GM12865 (cell line): ENCODE data around the gene RASAL2.
"Not testable (repeated sequence)": the region's sequence is repeated elsewhere in the genome, so short reads cannot be mapped to it uniquely, and the experiment has no call there.

Experiments
- DNase-seq: peaks from one replicate; pipeline ENCODE4 v3.0.0; 2010; ENCODE audit warnings: low read depth
- H3K4me3 ChIP-seq: 2 replicates; pipeline ENCODE4 v1.5.1; 2011; ENCODE audit warnings: mild to moderate bottlenecking, low read depth, low read length, control low read depth
- TF ChIP-seq, protein P1 (sequence below): IDR thresholded peaks from 2 replicates; pipeline ENCODE4 v1.5.1; 2011; ENCODE audit warnings: low read length, control low read depth, low read depth, inconsistent platforms; ENCODE audit not compliant: insufficient read depth; ENCODE audit errors: missing control alignments

RASAL2 gene

GRCh38 chr1:178088651-178089050 lies 5.3 kb upstream of the RASAL2 start:
- no peak for DNase-seq
- H3K4me3 ChIP-seq: no peak overlapping the region
- TF ChIP-seq, protein P1, sequence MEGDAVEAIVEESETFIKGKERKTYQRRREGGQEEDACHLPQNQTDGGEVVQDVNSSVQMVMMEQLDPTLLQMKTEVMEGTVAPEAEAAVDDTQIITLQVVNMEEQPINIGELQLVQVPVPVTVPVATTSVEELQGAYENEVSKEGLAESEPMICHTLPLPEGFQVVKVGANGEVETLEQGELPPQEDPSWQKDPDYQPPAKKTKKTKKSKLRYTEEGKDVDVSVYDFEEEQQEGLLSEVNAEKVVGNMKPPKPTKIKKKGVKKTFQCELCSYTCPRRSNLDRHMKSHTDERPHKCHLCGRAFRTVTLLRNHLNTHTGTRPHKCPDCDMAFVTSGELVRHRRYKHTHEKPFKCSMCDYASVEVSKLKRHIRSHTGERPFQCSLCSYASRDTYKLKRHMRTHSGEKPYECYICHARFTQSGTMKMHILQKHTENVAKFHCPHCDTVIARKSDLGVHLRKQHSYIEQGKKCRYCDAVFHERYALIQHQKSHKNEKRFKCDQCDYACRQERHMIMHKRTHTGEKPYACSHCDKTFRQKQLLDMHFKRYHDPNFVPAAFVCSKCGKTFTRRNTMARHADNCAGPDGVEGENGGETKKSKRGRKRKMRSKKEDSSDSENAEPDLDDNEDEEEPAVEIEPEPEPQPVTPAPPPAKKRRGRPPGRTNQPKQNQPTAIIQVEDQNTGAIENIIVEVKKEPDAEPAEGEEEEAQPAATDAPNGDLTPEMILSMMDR: no peak

DNA sequence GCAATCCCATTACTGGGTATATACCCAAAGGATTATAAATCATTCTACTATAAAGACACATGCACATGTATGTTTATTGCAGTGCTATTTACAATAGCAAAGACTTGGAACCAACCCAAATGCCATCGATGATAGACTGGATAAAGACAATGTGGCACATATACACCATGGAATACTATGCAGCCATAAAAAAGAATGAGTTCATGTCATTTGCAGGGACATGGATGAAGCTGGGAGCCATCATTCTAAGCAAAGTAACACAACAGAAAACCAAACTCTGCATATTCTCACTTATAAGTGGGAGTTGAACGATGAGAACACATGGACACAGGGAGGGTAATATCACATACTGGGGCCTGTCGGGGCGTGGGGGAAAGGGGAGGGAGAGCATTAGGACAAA lies 2.5 kb upstream of the RASAL2 start:
- H3K4me3 ChIP-seq, DNase-seq: not testable (repeated sequence)

DNA sequence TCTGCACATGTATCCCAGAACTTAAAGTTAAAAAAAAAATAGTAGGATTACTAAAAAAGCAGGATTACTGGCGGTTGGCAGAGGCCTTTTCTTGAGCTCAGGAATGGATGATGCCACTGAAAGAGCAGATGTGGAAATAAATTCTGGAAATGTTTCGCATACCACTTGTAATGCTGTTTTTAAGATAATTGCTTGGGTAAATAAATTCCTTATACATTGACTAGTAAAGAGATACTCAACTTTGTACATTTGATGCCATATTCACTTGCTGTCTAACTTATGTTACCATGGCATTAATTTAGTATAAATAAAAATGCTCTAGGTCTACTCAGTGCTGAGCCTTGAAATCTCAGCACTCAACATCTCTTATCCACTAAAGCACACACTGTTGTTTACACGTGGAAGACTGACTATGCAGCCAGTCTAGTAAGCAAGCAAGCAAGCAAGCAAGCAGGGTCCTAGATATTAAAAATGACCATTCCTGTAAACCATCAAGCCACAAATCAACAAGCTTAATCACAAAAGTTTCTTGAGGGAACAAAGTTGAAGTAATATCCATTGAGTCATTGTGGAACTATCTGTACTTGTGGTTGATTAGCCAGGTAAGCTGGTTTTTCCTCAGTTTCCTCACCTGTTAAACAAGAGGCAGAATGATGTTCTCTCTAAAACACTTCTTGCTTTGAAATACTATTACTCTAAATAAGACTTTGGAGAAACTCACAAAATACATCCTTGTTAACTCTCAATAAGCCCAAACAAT lies 1.7 kb upstream of the RASAL2 start:
- H3K4me3 ChIP-seq: no peak overlapping the region
- no peak for DNase-seq
- TF ChIP-seq, protein P1: no peak

DNA sequence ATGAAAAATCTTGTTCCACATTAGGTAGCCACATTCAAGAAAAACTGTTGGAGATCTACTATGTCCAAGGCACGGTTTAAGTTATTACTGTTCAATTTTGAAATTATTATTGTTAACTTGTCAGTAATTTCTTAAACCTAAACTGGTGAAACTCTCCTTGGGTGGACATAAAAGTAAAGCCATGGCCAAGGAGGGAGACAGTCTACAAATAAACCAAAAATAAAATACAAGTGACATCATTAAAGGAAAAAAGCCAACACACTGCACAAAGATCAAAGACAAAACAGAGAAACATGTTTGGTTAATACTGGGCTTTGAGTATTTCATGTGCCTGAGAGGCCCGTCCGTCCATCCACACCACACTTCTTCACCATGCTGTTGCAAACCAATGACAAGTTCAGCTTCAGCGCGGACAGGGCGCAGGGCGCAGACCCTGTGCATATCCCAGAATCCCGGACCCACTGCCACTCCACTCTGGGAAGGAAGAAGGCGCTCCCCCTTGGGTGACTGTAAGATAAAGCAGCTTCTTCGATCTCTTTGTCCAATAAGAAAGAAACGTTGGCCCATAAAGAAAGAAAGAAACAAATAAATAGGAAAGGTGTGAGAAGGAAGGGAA lies 918 bp upstream of the RASAL2 start:
- TF ChIP-seq, protein P1: no peak
- peak; percentile 3 for DNase-seq
- H3K4me3 ChIP-seq: peak overlapping the region; percentile 72

- TF ChIP-seq, protein P1: no peak
- H3K4me3 ChIP-seq: peak overlapping the region; percentile 72
- peak; percentile 86 for DNase-seq
These were observed 382 bp upstream of the RASAL2 start for GRCh38 chr1:178093494-178093950.

- TF ChIP-seq, protein P1: no peak
- no peak for DNase-seq
- H3K4me3 ChIP-seq: no peak overlapping the region
These were observed 1.1 kb downstream of the RASAL2 start for GRCh38 chr1:178094739-178095645.

DNA sequence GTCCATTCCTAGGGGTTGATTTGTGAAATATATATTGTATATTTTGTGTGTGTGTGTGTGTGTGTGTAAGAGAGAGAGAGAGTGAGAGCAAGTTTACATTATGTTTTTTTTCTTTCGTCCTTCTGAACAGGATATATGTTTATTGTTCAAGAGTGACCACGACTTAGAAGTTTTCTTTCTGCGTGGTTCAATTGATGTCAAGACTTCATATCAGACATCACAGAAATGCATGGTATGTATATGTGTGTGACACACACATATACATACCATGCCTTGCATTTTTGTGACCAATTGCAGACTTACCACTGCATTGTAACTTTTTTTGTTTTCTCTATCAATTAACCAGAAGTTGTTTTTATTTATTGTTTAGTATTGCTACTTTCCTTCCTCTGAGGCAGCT lies 2.5 kb downstream of the RASAL2 start:
- DNase-seq: no peak
- TF ChIP-seq, protein P1: no peak
- no peak overlapping the region for H3K4me3 ChIP-seq
